Keratinocyte (primary cell): ENCODE data around the gene MAGEH1. TPM values are rescaled to one million over a fixed set of nuclear protein-coding genes. Genes with fewer than 3 reads are reported as not detected.

Source experiments
- DNase-seq: peaks from one replicate; pipeline ENCODE4 v3.0.0-alpha.2; 2011; ENCODE audit warnings: low read depth, missing footprints, low spot score
- FAIRE-seq: peaks from 2 replicates; lab custom pipeline; 2011; peaks lifted over from hg19 to GRCh38; lab: Jason Lieb, UNC
- H2AFZ ChIP-seq: 2 replicates; pipeline ENCODE4 v1.6.0; 2012; ENCODE audit warnings: low read length, control low read depth, inconsistent platforms; ENCODE audit not compliant: control insufficient read depth
- H3K27ac ChIP-seq: 2 replicates; pipeline ENCODE4 v1.5.1; 2011; ENCODE audit warnings: low read length; ENCODE audit not compliant: control insufficient read depth, insufficient read depth
- H3K27me3 ChIP-seq: 3 replicates; pipeline ENCODE4 v1.6.0; 2011; ENCODE audit warnings: low read length; ENCODE audit not compliant: control insufficient read depth, insufficient read depth; ENCODE audit errors: extremely low read depth
- H3K36me3 ChIP-seq, 2 experiments: 2 replicates in 1 of 2; 3 replicates in 1 of 2; pipeline ENCODE4 v1.5.1; 2011; ENCODE audit warnings: low read length in 2 of 2, mild to moderate bottlenecking in 1 of 2; ENCODE audit not compliant: control insufficient read depth in 2 of 2, insufficient read depth in 2 of 2; ENCODE audit errors: extremely low read depth in 1 of 2
- H3K4me1 ChIP-seq: 3 replicates; pipeline ENCODE4 v1.5.1; 2011; ENCODE audit warnings: low read length; ENCODE audit not compliant: control insufficient read depth, insufficient read depth; ENCODE audit errors: extremely low read depth
- H3K4me2 ChIP-seq: 3 replicates; pipeline ENCODE4 v1.6.0; 2011; ENCODE audit warnings: low read depth, low read length; ENCODE audit not compliant: control insufficient read depth, insufficient read depth; ENCODE audit errors: extremely low read depth
- H3K4me3 ChIP-seq, 3 experiments: fragments of 200-600 bp in 1 of 3; sonication (generic) in 1 of 3; 2 replicates in 2 of 3; 3 replicates in 1 of 3; pipeline ENCODE4 v1.5.1; 2011 to 2016; ENCODE audit warnings: low read length in 3 of 3, mild to moderate bottlenecking in 3 of 3, control low read depth in 2 of 3, inconsistent platforms in 1 of 3, low read depth in 1 of 3, mixed read lengths in 1 of 3, mixed run types in 1 of 3, moderate library complexity in 1 of 3; ENCODE audit not compliant: control insufficient read depth in 2 of 3, insufficient read depth in 2 of 3; ENCODE audit errors: extremely low read depth in 1 of 3
- H3K79me2 ChIP-seq: 2 replicates; pipeline ENCODE4 v1.6.0; 2012; ENCODE audit warnings: low read length; ENCODE audit not compliant: control insufficient read depth, insufficient read depth
- H3K9ac ChIP-seq: 3 replicates; pipeline ENCODE4 v1.6.0; 2011; ENCODE audit warnings: low read length; ENCODE audit not compliant: control insufficient read depth, insufficient read depth; ENCODE audit errors: extremely low read depth
- H3K9me1 ChIP-seq: 3 replicates; pipeline ENCODE4 v1.6.0; 2011; ENCODE audit warnings: low read length; ENCODE audit not compliant: control insufficient read depth, insufficient read depth; ENCODE audit errors: extremely low read depth
- H3K9me3 ChIP-seq: 2 replicates; pipeline ENCODE4 v1.5.1; 2012; ENCODE audit warnings: low read depth, low read length; ENCODE audit not compliant: control insufficient read depth
- H4K20me1 ChIP-seq: 3 replicates; pipeline ENCODE4 v1.6.0; 2011; ENCODE audit warnings: low read length; ENCODE audit not compliant: control insufficient read depth, insufficient read depth; ENCODE audit errors: extremely low read depth
- EZH2 ChIP-seq: IDR thresholded peaks from one replicate; pipeline ENCODE4 v1.6.1; 2012; ENCODE audit warnings: inconsistent platforms, mild to moderate bottlenecking, low read length, moderate library complexity
- dilution Hi-C: fragments of 300-500 bp; cut with MboI; formaldehyde crosslinking; loops from one replicate; pipeline ENCODE4 v1.7.0; 2020; ENCODE audit warnings: low sequenced_read_pairs; ENCODE audit not compliant: extremely low pct_ligation_motif_present
- polyA plus RNA-seq, 5 experiments: library from polyadenylated mRNA; depleted of rRNA in 3 of 5; stranded (reverse) in 3 of 5; stranded (forward) in 1 of 5; unstranded in 1 of 5; fragments of >200 nt; gene quantifications; 1 replicate in 1 of 5; 2 replicates in 3 of 5; 3 replicates in 1 of 5; pipeline versions ENCODE4 v1.2.1 to v1.2.3, GENCODE V29; 2011 to 2012; ENCODE audit warnings: missing spikeins in 2 of 5, low read depth in 1 of 5, low replicate concordance in 1 of 5
- TF ChIP-seq, protein P1 (sequence below), 3 experiments: IDR thresholded peaks in 1 of 3; conservative IDR thresholded peaks in 1 of 3; optimal IDR thresholded peaks in 1 of 3; 2 replicates in 2 of 3; 3 replicates in 1 of 3; pipeline versions ENCODE3 to v1.5.1; 2011; ENCODE audit warnings: low read length in 3 of 3, mild to moderate bottlenecking in 3 of 3, moderate library complexity in 2 of 3, control low read depth in 1 of 3, inconsistent platforms in 1 of 3; ENCODE audit not compliant: insufficient read depth in 2 of 3; ENCODE audit errors: extremely low read depth in 1 of 3

The MAGEH1 gene
- polyA plus RNA-seq, 1 donor (not counting 4 experiments of a cell fraction or from before 2014, with no cell fraction given): 6.7 TPM

DNA sequence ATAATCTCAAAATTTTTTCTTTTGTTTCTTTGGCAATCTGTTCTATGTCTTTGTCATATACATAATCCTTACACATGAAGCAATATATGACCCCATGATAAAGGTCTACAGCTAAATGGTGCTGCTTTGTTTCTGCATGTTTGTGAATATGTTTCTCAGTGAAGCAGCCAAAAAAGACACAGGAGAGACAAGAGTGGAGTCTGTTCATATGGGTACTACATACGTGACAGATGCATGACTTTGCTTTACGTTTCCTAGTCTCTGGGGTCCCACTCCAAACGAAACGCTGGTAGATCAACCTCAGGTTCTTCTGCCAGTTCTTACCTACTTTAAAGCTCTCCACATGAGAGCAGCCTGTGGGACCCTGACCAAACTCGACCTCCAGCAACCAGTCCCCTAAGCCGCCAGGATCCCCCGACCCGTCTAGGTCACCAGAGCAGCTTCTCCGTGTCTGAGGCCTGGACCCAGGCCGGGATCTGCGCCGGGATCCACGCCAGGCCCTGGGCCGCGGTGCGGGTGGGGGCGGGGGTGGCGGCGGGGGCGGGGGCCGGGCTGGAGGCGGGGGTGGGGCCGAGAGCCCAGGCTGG is 36.2 kb downstream of the MAGEH1 start:
- no peaks in the 10 kb centered on the region for H3K27me3 ChIP-seq
- H3K79me2 ChIP-seq: no peaks in the 10 kb centered on the region
- H3K9me1 ChIP-seq: no peaks in the 10 kb centered on the region
- TF ChIP-seq, protein P1, sequence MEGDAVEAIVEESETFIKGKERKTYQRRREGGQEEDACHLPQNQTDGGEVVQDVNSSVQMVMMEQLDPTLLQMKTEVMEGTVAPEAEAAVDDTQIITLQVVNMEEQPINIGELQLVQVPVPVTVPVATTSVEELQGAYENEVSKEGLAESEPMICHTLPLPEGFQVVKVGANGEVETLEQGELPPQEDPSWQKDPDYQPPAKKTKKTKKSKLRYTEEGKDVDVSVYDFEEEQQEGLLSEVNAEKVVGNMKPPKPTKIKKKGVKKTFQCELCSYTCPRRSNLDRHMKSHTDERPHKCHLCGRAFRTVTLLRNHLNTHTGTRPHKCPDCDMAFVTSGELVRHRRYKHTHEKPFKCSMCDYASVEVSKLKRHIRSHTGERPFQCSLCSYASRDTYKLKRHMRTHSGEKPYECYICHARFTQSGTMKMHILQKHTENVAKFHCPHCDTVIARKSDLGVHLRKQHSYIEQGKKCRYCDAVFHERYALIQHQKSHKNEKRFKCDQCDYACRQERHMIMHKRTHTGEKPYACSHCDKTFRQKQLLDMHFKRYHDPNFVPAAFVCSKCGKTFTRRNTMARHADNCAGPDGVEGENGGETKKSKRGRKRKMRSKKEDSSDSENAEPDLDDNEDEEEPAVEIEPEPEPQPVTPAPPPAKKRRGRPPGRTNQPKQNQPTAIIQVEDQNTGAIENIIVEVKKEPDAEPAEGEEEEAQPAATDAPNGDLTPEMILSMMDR (optimal IDR thresholded peaks at IDR 0.05 in 1 of 3, IDR thresholded peaks at IDR 0.05 in 1 of 3, conservative IDR thresholded peaks at IDR 0.05 in 1 of 3; ENCODE audit: extremely low read depth in 1 of 3, insufficient read depth in 2 of 3, low read length in 3 of 3): no peak
- no peak for TF ChIP-seq EZH2
- H3K4me1 ChIP-seq: peaks cover 7% of the 10 kb centered on the region
- no peaks in the 10 kb centered on the region for H3K9me3 ChIP-seq
- H3K27ac ChIP-seq: no peak overlapping the region
- FAIRE-seq (no peak), DNase-seq (no peak)
- H3K9ac ChIP-seq: no peak overlapping the region
- H2AFZ ChIP-seq: peak overlapping the region; percentile 4
- no peaks in the 10 kb centered on the region for H4K20me1 ChIP-seq
- dilution Hi-C loops: no loop called here
- no peaks in the 10 kb centered on the region for H3K36me3 ChIP-seq
- H3K4me3 ChIP-seq: peak overlapping the region in 1 of 3 experiments; percentile 37
- H3K4me2 ChIP-seq: no peak overlapping the region

DNA sequence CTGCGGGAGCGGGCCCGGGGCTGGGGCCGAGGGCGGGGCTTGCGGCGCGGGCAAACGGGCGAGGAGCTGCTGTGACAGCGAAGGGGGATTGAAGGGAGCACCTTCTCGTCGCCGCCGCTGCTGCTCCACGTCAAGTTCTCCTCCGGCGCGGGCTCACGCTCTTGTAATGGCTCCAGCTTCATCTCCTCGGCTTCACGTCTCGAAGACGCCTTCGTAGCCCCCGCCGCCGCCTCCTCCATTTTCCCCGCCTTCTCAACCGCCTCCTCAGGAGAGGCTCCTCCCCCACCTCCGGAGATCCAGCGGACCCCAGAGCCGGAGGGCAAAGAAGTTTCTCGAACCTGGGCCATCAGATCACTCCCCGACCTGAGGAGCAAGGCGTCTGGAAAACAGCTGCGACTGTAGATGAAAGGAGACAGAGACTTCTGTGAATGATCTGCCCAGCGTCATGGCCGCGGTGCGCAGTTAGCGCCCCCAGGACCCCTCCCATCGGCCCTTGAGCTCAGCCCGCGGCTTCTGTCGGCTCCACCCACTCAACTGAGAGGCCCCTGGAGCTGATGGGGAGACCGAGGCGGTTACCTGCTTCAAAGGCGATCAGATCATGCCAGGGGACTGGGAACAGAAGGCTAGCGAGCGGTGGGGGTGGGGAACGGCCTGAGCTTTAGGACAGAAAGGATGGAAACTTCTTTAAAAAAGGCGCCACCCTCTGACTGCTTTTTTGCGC is 36.8 kb downstream of the MAGEH1 start:
- TF ChIP-seq, protein P1 (optimal IDR thresholded peaks at IDR 0.05 in 1 of 3, IDR thresholded peaks at IDR 0.05 in 1 of 3, conservative IDR thresholded peaks at IDR 0.05 in 1 of 3; ENCODE audit: extremely low read depth in 1 of 3, insufficient read depth in 2 of 3, low read length in 3 of 3): no peak
- no peak for TF ChIP-seq EZH2
- DNase-seq: no peak
- Histone ChIP-seq H3K9me3 (no peaks in the 10 kb centered on the region), H3K4me2 (peak overlapping the region; percentile 80), H3K9ac (peak overlapping the region; percentile 60), H3K4me3 (peak overlapping the region; percentile 37 to 73 (median 66)), H3K4me1 (peaks cover 7% of the 10 kb centered on the region), H3K9me1 (no peaks in the 10 kb centered on the region), H3K79me2 (no peaks in the 10 kb centered on the region), H3K27me3 (no peaks in the 10 kb centered on the region), H4K20me1 (no peaks in the 10 kb centered on the region), H3K36me3 (no peaks in the 10 kb centered on the region), H2AFZ (peak overlapping the region; percentile 87), H3K27ac (peak overlapping the region; percentile 43)
- dilution Hi-C loops: no loop called here
- no peak for FAIRE-seq
